ENCODE results near the gene PMAIP1. TPM values are rescaled to one million over a fixed set of nuclear protein-coding genes. Genes with fewer than 3 reads are reported as not detected.

PMAIP1 gene
- total RNA-seq, 2 donors from 2014 or later: 0.22 to 0.75 TPM

GRCh38 chr18:59941331-59941730 lies 41.5 kb downstream of the PMAIP1 start:
- H3K27ac ChIP-seq: no peak overlapping the region
- H3K36me3 ChIP-seq: no peaks in the 10 kb centered on the region
- TF ChIP-seq, protein P1, sequence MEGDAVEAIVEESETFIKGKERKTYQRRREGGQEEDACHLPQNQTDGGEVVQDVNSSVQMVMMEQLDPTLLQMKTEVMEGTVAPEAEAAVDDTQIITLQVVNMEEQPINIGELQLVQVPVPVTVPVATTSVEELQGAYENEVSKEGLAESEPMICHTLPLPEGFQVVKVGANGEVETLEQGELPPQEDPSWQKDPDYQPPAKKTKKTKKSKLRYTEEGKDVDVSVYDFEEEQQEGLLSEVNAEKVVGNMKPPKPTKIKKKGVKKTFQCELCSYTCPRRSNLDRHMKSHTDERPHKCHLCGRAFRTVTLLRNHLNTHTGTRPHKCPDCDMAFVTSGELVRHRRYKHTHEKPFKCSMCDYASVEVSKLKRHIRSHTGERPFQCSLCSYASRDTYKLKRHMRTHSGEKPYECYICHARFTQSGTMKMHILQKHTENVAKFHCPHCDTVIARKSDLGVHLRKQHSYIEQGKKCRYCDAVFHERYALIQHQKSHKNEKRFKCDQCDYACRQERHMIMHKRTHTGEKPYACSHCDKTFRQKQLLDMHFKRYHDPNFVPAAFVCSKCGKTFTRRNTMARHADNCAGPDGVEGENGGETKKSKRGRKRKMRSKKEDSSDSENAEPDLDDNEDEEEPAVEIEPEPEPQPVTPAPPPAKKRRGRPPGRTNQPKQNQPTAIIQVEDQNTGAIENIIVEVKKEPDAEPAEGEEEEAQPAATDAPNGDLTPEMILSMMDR (IDR thresholded peaks at IDR 0.05): no peak
- no peak overlapping the region for H3K4me3 ChIP-seq
- no peaks in the 10 kb centered on the region for H3K9me3 ChIP-seq
- no peak for DNase-seq (ENCODE audit: low spot score)
- H3K4me1 ChIP-seq: no peaks in the 10 kb centered on the region
- no peaks in the 10 kb centered on the region for H3K27me3 ChIP-seq

DNA sequence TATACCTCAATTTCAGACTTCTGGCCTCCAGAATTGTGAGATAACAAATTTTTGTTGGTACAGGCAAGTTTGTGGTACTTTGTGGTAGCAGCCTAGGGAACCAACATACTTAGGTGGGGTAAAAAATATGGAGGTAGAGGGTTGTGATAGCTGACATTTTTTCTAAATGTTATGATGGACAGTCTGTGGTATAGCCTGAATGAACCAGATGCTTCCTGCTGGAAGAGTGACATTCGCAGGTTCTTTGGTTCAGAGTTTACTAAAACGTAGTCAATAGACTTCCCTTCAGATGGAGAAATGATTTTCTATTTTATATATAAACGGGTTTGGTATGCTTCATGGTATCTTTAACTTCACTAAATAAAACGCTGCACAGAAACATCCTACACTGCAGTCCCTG lies 42.8 kb downstream of the PMAIP1 start:
- TF ChIP-seq, protein P1 (IDR thresholded peaks at IDR 0.05): no peak
- Histone ChIP-seq H3K4me1 (no peaks in the 10 kb centered on the region), H3K9me3 (no peaks in the 10 kb centered on the region), H3K36me3 (no peaks in the 10 kb centered on the region), H3K27ac (no peak overlapping the region), H3K4me3 (no peak overlapping the region), H3K27me3 (no peaks in the 10 kb centered on the region)
- DNase-seq (ENCODE audit: low spot score): no peak

DNA sequence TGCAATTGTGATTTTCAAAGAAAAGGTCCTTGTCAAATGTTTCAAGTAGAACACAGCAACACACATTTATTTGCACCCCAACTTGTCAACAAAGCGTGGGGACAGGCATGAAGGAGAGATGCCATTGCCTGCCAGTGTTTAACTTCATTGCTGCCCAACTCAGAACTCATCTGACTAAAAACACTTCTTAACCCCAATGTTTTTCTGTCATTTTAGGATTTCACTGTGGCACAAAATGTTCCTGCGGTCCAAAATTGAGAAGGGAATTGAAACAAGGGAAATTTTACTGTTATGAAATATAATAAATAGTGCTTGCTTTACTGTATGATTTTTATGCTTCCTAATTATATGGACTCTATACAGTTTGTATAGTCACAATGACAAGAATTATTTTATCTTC lies 45.7 kb downstream of the PMAIP1 start:
- no peaks in the 10 kb centered on the region for H3K4me1 ChIP-seq
- no peaks in the 10 kb centered on the region for H3K9me3 ChIP-seq
- no peaks in the 10 kb centered on the region for H3K27me3 ChIP-seq
- no peak overlapping the region for H3K27ac ChIP-seq
- TF ChIP-seq, protein P1 (IDR thresholded peaks at IDR 0.05): no peak
- no peaks in the 10 kb centered on the region for H3K36me3 ChIP-seq
- H3K4me3 ChIP-seq: no peak overlapping the region
- DNase-seq (ENCODE audit: low spot score): no peak

DNA sequence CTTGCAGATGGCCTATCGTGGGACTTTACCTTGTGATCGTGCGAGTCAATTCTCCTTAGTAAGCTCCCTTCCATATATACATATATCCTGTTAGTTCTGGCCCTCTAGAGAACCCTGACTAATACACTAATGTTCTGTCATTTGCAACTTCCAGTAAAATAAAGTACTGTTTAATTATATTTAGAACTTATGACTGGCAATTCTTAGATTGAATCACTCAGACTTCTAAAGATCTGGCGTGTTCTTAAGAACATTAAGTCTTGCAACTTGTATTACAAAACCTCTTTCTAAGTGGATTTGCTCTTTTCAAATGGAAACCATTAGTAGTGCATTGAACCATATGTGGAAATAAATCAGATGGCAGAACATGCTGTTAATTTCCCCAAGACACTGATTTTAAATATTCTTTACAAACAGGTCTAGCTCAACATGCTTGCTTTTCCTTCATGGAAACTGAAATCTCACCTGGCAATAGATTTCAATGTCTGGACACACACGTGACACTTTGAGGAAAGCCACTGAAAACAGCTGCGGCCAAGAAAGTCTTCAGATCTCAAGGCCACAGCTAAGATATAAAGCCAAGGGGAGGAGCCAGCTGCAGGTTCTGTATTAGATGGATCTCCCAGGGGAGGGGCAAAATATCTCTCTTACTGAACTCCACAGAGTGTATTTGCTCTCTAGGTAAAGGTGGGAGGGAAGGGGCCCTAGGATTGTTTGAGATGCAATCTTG lies 50.6 kb downstream of the PMAIP1 start:
- no peak for DNase-seq (ENCODE audit: low spot score)
- no peaks in the 10 kb centered on the region for H3K36me3 ChIP-seq
- no peak overlapping the region for H3K27ac ChIP-seq
- H3K4me3 ChIP-seq: no peak overlapping the region
- no peaks in the 10 kb centered on the region for H3K4me1 ChIP-seq
- no peaks in the 10 kb centered on the region for H3K27me3 ChIP-seq
- TF ChIP-seq, protein P1 (IDR thresholded peaks at IDR 0.05): no peak
- H3K9me3 ChIP-seq: no peaks in the 10 kb centered on the region

DNA sequence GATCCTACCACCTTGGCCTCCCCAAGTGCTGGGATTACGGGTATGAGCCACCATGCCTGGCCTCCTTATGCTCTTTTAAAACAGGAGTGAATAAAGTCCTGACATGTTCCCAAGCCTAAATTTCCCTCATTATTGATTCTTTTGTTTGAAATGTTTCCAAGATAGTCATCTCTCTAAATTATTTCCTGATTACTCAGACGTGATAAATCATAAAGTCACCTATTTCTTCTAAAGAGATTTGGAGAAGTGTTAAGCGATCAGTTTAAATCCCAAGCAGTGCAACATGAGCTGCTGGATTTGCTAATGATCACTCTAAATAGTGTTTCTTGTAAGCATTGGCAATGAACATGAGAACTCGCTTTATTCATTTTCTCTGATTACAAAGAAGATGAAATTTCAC lies 51.8 kb downstream of the PMAIP1 start:
- TF ChIP-seq, protein P1 (IDR thresholded peaks at IDR 0.05): no peak
- DNase-seq (ENCODE audit: low spot score): no peak
- H3K36me3 ChIP-seq: no peaks in the 10 kb centered on the region
- H3K4me1 ChIP-seq: no peaks in the 10 kb centered on the region
- no peaks in the 10 kb centered on the region for H3K9me3 ChIP-seq
- no peak overlapping the region for H3K27ac ChIP-seq
- H3K27me3 ChIP-seq: no peaks in the 10 kb centered on the region
- H3K4me3 ChIP-seq: no peak overlapping the region

Measured in right atrium auricular region (tissue), 2 donors.